GM21515 (cell line): ENCODE measurements around the gene CDCA8.
"Not testable (repeated sequence)": the region's sequence is repeated elsewhere in the genome, so short reads cannot be mapped to it uniquely, and the experiment has no call there.

Experiments
- ATAC-seq: cut with Tn5 transposase; IDR thresholded peaks from one replicate; pipeline ENCODE4 v1.9.1; 2021; ENCODE audit not compliant: unreplicated experiment

The CDCA8 gene

DNA sequence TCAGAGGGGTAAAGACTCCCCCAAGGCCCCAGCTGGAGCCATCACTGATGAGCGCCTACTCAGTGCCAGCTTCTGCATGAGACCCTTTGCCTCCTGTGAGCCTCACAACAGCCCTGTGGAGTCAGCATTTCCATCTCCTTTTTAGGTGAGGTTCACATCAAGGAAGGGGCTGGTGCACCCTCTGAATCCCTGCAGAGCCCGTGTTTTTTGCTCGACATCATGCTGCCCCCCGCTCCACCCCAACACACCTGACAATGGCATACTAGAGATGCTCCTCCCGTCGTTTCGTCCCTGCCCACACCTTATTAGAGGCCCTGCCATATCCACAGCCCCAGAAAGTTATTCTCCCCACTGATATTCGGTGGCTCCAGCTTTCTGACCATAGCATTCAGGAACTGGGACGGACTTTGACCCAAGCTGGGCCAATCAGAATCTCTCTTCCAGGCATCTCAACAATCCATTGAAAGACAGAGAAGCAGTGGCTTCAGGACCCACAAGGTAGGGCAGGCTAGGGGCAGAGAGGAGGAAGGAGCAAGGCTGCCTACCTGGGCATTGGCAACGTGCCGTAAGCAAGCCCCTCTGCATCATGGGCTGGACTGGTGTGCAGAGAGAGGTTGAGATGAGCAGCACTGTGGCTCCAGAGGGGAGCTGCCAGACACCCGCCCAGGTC lies 39.9 kb downstream of the CDCA8 start:
- ATAC-seq: no peak

GRCh38 chr1:37734629-37735591 lies 42.6 kb downstream of the CDCA8 start:
- no peak for ATAC-seq

DNA sequence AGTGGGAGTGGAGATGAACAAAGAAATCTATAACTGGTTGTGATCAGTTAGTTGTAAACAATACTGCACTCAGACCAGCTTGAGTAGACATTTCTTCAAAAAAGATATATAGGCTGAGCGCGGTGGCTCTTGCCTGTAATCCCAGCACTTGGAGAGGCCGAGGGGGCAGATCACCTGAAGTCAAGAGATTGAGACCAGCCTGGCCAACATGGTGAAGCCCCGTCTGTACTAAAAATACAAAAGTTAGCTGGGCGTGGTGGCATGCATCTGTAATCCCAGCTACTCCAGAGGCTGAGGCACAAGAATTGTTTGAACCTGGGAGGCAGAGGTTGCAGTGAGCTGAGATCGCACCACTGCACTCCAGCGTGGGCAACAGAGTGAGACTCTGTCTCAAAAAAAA lies 45.7 kb downstream of the CDCA8 start:
- ATAC-seq: not testable (repeated sequence)

- ATAC-seq: not testable (repeated sequence)
These were observed 46.3 kb downstream of the CDCA8 start for GRCh38 chr1:37738619-37739018.

DNA sequence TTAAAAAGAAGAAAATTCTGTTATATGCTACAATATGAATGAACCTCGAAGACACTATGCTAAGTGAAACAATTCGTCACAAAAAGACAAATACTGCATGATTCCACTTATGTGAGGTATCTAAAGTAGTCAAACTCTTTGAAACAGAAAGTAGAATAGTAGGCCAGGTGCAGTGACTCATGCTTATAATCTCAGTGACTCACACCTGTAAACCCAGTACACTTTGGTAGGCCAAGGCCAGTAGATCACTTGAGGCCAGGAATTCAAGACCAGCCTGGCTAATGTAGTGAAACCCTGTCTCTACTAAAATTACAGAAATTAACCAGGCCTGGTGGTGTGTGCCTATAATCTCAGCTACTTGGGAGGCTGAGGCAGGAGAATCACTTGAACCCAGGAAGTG lies 46.9 kb downstream of the CDCA8 start:
- no peak for ATAC-seq

DNA sequence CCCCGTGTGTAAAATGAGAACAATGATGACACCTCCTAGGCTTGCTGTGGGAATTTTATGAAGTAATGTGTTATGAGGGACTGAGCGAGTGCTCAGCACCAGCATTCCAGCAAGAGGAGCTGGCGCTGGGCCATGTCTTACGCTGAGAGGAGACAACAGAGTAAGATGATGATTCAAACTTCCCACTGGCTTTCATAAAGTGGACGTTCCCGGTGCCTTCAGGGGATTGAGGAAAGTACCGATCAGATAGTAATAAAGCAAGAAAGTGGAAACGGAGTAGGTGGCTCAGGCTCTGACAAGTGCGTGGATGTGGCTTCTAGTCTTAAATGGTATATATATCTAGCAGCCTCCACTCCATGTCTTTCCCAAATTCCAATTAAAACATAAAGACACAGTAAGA lies 48.8 kb downstream of the CDCA8 start:
- no peak for ATAC-seq

DNA sequence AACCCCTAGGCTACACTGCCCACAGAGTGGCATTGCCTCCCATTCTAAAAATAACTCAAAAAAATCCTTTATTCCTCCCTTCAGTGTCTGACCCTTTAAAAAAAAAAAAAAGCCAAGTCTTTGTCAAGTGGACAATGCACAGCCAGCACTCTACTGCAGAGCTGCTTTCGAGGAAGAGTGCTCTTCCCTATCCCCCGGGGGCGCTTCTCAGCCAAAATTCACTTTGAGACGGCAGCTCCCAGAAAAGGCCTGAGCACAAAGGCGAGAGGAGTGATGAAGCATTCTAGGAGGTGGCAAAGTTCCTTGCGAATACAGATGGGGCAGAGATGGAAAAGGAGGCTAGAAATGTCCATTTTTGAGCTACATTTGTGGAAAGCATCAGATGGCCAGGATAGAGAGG lies 49.3 kb downstream of the CDCA8 start:
- no peak for ATAC-seq

- no peak for ATAC-seq
These were observed 54.5 kb downstream of the CDCA8 start for GRCh38 chr1:37746806-37747205.

DNA sequence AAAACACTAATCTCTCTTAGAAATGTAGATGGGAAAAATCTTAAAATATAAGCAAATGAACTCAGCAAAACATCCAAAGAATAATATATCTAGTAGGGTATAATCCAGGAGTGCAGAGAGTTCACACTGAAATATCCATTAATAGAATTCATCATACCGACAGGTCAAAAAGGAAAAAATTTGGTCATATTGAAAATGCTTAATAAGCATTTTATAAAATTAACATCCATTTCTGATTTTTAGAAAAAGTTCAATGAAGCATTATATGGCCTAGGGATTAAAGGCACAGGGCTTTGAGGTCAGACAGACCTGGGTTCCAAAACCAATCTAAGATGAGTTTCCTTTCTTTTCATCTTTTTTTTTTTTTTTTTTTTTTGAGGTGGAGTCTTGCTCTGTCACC lies 56.2 kb downstream of the CDCA8 start:
- ATAC-seq: no peak

DNA sequence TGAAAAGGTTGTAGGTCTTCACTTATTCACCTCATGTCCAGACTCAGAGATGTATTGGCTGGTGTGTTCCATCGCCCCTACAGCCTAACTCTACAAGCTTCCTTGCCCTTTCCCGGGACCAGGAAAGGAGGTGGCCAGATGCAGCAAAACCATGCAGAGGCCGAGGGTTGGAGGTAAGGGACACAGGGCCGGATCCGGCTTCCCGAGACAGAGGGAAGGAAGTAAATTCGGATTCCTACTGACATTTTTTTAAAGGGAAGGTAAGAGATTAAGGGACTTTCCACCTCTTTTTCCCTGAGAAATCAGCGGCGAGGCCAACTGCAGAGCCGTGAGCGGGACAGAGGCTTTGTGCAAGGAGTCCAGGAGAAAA lies 59.9 kb downstream of the CDCA8 start:
- no peak for ATAC-seq

- ATAC-seq: no peak
These were observed 60.5 kb downstream of the CDCA8 start for GRCh38 chr1:37752583-37753471.

GRCh38 chr1:37753473-37754321 lies 61.4 kb downstream of the CDCA8 start:
- ATAC-seq: no peak

GRCh38 chr1:37755290-37755689 lies 63.0 kb downstream of the CDCA8 start:
- no peak for ATAC-seq

DNA sequence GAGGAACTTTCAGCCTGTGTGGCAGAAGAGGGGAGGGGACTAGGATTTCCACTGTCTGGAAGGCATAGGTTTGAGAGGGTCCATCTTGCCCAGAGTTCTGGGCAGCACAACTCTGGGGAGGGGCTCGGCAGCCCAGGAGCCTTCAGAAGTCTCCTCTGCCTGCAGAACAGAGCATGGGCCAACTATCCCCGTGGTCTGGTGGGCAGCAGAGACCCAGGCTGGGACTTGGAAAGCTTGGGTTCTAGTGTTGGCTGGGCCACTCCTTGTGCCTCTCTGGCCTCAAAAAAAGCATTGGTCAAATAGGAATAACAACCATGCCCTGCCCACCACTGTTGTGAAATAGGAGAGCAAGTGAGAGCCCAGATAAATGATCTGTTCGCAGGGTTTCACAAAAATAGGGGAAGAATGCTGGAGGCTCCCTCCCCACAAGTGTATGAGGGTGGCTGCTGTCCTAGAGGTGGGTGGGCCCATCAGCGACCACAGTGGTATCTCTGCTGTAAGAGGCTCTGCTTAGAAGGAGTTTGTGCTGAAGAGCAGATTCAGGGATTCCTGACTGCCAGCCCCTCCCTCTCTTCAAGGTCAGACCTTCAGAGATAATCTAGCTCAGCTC lies 63.7 kb downstream of the CDCA8 start:
- ATAC-seq: no peak
